ENCODE results near the gene TRA2B.

GRCh38 chr3:185950728-185951127 lies 12.9 kb upstream of the TRA2B start:
- TF ChIP-seq CTCF (IDR thresholded peaks at IDR 0.05) (no peak), ZFX (IDR thresholded peaks at IDR 0.05; ENCODE audit: borderline replicate concordance) (no peak)

Measured in 22Rv1 (cell line).